ENCODE measurements around the gene AFF4. TPM values are rescaled to one million over a fixed set of nuclear protein-coding genes. Genes with fewer than 3 reads are reported as not detected.
A peak's percentile ranks its signal among the peaks of the same experiment; 100 is the strongest.
"Not testable (repeated sequence)": the region's sequence is repeated elsewhere in the genome, so short reads cannot be mapped to it uniquely, and the experiment has no call there.

Gene AFF4
- total RNA-seq, 1 donor from 2014 or later: 69.9 TPM

DNA sequence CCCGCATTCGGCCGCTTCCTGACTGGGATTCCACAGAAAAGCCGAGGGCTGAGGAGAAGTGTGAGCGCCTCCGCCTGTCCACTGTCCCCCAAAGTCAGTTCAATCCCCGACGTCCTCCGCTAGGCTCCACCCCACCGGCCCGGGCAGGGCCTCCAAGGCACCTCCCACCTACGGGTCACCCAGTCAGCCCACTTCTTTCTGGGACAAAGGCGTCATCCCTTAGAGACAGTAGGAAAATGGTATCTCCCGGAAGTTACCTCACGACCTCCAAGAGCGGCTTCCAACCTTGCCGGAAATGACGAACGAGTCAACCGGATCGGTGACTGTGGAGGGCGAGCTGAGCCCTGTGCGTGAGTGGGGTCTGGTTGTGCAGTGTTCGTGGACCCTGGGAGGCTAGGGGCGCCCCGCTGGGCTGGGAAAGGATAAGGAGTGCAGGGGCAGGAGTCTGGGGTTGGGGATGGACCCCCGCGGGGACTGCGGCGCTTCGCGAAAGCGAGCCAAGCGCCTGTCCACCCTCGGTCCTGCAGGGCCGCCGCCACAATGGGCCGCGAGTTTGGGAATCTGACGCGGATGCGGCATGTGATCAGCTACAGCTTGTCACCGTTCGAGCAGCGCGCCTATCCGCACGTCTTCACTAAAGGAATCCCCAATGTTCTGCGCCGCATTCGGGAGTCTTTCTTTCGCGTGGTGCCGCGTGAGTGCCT lies 96.9 kb downstream of the AFF4 start, which contains the start of the genes GDF9 and UQCRQ:
Gene GDF9 (minus strand): TSS at position 128 of the 704 bp plus-strand sequence. CDS start 1,936 bp downstream, outside the sequence.
Gene UQCRQ (plus strand): TSS at position 301 of the 704 bp plus-strand sequence. CDS start 240 bp downstream, at position 541.
- H3K4me3 Mint-ChIP-seq: peak within 1 kb of the TSS; percentile 100
- peaks cover 26% of the 10 kb centered on the region for H3K36me3 Mint-ChIP-seq
- H3K27ac Mint-ChIP-seq: peak within 1 kb of the TSS; percentile 100
- peak; percentile 93 for DNase-seq (ENCODE audit: extremely low spot score, unreplicated experiment)
- no peaks in the 10 kb centered on the region for H3K27me3 Mint-ChIP-seq
- peak; percentile 34 for TF ChIP-seq CTCF (conservative IDR thresholded peaks at IDR 0.05)
- H3K4me1 Mint-ChIP-seq (ENCODE audit: unreplicated experiment): peaks cover 31% of the 10 kb centered on the region
- H3K9me3 Mint-ChIP-seq: no peaks in the 10 kb centered on the region

DNA sequence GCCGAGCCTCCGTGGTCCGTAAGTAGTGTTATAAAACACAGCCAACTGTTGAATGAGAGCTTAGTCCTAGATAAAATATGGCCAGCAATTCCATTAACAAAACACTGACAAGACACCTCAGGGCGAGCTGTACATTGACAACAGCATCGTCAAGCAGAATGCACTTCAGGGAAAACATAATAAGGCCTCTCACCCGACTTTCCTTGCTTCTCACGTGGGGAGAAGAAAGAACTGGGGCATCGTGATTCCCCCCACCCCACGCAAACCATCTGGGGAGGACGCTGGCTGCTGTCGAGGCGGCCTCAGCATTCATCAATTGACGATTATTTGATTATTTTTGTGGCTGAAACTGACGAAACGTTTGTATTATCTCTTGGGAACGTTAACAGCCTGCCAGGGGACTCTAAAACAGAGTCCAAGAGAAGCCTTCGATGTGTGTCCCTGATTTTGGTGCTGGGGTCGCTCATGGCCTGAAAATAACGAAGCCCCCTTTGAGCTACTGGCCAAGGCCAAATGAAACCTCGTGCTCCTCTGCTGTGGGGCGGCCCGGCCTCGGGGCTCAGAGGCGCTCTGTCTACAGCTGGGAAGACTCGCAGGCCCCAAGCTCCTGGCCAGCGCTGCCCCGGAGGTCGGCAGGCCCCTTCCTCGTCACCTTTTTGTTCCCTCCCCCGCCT lies 97.6 kb downstream of the AFF4 start:
- no peaks in the 10 kb centered on the region for H3K27me3 Mint-ChIP-seq
- H3K36me3 Mint-ChIP-seq: peaks cover 26% of the 10 kb centered on the region
- no peaks in the 10 kb centered on the region for H3K9me3 Mint-ChIP-seq
- peaks cover 31% of the 10 kb centered on the region for H3K4me1 Mint-ChIP-seq (ENCODE audit: unreplicated experiment)
- no peak for DNase-seq (ENCODE audit: extremely low spot score, unreplicated experiment)
- no peak for TF ChIP-seq CTCF (conservative IDR thresholded peaks at IDR 0.05)
- H3K27ac Mint-ChIP-seq: peak overlapping the region; percentile 100
- H3K4me3 Mint-ChIP-seq: peak overlapping the region; percentile 100

DNA sequence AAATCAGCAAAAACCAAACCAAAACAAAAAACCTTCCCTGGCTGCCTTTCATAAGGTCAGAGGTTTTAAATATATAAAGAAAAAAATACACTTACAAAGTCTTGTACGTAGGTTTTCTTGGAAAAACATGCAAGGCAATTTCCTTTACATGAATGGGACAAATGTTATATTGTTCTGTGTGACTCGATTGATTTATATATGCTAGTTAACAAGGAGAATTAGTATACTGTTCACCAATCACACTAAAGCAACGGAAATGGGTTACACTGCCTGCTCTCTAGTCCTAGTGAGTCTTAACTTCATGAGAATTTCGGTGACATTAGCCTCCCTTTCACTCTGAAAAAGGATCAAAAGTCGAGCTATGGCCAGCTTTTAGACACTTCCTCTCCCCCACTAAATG lies 102.7 kb downstream of the AFF4 start:
- H3K36me3 Mint-ChIP-seq: no peaks in the 10 kb centered on the region
- no peak overlapping the region for H3K4me3 Mint-ChIP-seq
- H3K4me1 Mint-ChIP-seq (ENCODE audit: unreplicated experiment): peaks cover 6% of the 10 kb centered on the region
- no peak for TF ChIP-seq CTCF (conservative IDR thresholded peaks at IDR 0.05)
- H3K27me3 Mint-ChIP-seq: peaks cover 2% of the 10 kb centered on the region
- no peak for DNase-seq (ENCODE audit: extremely low spot score, unreplicated experiment)
- no peaks in the 10 kb centered on the region for H3K9me3 Mint-ChIP-seq
- H3K27ac Mint-ChIP-seq: no peak overlapping the region

- TF ChIP-seq CTCF (conservative IDR thresholded peaks at IDR 0.05): no peak
- Mint-ChIP-seq H3K36me3 (no peaks in the 10 kb centered on the region), H3K4me3 (no peak overlapping the region), H3K9me3 (no peaks in the 10 kb centered on the region), H3K27me3 (peaks cover 2% of the 10 kb centered on the region), H3K4me1 (ENCODE audit: unreplicated experiment) (no peaks in the 10 kb centered on the region), H3K27ac (no peak overlapping the region)
- no peak for DNase-seq (ENCODE audit: extremely low spot score, unreplicated experiment)
These were observed 103.5 kb downstream of the AFF4 start for GRCh38 chr5:132859889-132860437.

DNA sequence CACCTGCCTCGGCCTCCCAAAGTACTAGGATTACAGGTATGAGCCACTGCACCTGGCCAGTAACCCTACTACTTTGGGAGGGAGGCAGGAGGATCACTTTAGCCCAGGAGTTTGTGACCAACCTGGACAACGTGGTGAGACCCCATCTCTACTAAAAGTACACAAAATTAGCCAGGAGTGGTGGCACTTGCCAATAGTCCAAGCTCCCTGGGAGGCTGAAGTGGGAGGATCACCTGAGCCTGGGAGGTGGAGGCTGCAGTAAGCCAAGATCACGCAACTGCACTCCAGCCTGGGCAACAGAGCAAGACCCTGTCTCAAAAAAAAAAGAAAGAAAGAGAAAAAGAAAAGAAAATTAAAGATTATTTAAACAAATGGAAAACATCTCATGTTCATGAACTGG lies 107.4 kb downstream of the AFF4 start:
- peaks cover 4% of the 10 kb centered on the region for H3K4me1 Mint-ChIP-seq (ENCODE audit: unreplicated experiment)
- TF ChIP-seq CTCF (conservative IDR thresholded peaks at IDR 0.05): no peak

GRCh38 chr5:132854992-132855391 lies 108.4 kb downstream of the AFF4 start:
- H3K27ac Mint-ChIP-seq; H3K9me3 Mint-ChIP-seq; H3K36me3 Mint-ChIP-seq; H3K4me3 Mint-ChIP-seq; H3K27me3 Mint-ChIP-seq; DNase-seq (ENCODE audit: extremely low spot score, unreplicated experiment); H3K4me1 Mint-ChIP-seq (ENCODE audit: unreplicated experiment): not testable (repeated sequence)

More for the DNA sequence above, 107.4 kb downstream of the AFF4 start:
- Mint-ChIP-seq H3K4me3 (no peak overlapping the region), H3K27me3 (peaks cover 2% of the 10 kb centered on the region), H3K36me3 (no peaks in the 10 kb centered on the region), H3K9me3 (no peaks in the 10 kb centered on the region), H3K27ac (no peak overlapping the region)
- DNase-seq (ENCODE audit: extremely low spot score, unreplicated experiment): no peak
